Activated naive CD4-positive, alpha-beta T cell treated with anti-CD3 and anti-CD28 coated beads, Interleukin-2, amount 50 U/mL, for 24 hours (primary cell): Measurements from ENCODE around the gene XPNPEP2.
"Not testable (repeated sequence)": the region's sequence is repeated elsewhere in the genome, so short reads cannot be mapped to it uniquely, and the experiment has no call there.

ENCODE experiments used
- H3K27ac Mint-ChIP-seq: one replicate; pipeline ENCODE4 v1.8.0; 2021; ENCODE audit warnings: mild to moderate bottlenecking, mixed read lengths
- H3K27me3 Mint-ChIP-seq: one replicate; pipeline ENCODE4 v1.8.0; 2021; ENCODE audit warnings: mixed read lengths
- H3K36me3 Mint-ChIP-seq: one replicate; pipeline ENCODE4 v1.8.0; 2021; ENCODE audit warnings: mixed read lengths
- H3K4me1 Mint-ChIP-seq: one replicate; pipeline ENCODE4 v1.8.0; 2021; ENCODE audit warnings: mixed read lengths
- H3K4me3 Mint-ChIP-seq: one replicate; pipeline ENCODE4 v1.8.0; 2021; ENCODE audit warnings: mild to moderate bottlenecking, mixed read lengths
- H3K9me3 Mint-ChIP-seq: one replicate; pipeline ENCODE4 v1.8.0; 2021; ENCODE audit warnings: mixed read lengths

The XPNPEP2 gene

DNA sequence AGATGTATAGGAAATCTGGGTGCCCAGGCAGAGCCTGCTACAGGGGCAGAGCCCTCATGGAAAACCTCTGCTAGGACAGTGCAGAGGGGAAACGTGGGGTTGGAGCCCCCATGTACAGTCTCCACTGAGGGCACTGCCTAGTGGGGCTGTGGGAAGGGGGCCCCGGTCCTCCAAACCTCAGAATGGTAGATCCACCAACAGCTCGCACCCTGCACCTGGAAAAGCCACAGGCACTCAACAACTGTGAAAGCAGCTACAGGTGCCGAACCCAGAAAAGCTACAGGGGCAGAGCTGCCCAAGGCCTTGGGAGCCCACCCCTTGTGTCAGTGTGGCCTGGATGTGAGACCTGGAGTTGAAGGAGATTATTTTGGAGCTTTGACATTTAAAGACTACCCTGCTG, 5.4 kb upstream of the XPNPEP2 start:
- peaks cover 48% of the 10 kb centered on the region for H3K4me1 Mint-ChIP-seq
- no peak overlapping the region for H3K4me3 Mint-ChIP-seq

DNA sequence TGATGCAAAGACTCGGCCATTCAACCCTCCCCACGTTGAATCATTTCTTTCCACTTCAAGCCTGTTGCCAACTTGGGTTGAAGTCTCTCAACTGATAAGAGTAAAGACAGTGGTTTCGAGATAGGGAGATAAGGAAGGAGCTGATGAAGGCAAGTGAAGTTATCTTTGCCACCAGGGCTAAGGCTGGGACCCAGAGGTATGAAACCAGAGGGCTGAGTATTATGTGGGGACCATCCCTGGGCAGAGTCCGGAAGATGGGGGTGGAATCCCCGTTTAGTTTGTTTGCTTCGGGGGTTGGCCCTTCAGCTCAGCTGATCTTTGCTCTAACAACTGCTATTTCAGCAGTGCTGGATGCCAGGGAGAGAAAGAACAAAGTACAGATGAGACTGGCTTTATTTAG, 2.3 kb upstream of the XPNPEP2 start:
- Mint-ChIP-seq H3K27ac (no peak overlapping the region), H3K27me3 (no peaks in the 10 kb centered on the region), H3K36me3 (peaks cover 1% of the 10 kb centered on the region), H3K9me3 (no peaks in the 10 kb centered on the region), H3K4me3 (no peak overlapping the region), H3K4me1 (peaks cover 30% of the 10 kb centered on the region)

More for the DNA sequence above, 5.4 kb upstream of the XPNPEP2 start:
- Mint-ChIP-seq H3K36me3 (peaks cover 1% of the 10 kb centered on the region), H3K27me3 (no peaks in the 10 kb centered on the region), H3K27ac (no peak overlapping the region), H3K9me3 (no peaks in the 10 kb centered on the region)

- H3K4me3 Mint-ChIP-seq: no peak overlapping the region
- H3K4me1 Mint-ChIP-seq: peaks cover 31% of the 10 kb centered on the region
- peaks cover 1% of the 10 kb centered on the region for H3K36me3 Mint-ChIP-seq
- H3K27me3 Mint-ChIP-seq: no peaks in the 10 kb centered on the region
- H3K9me3 Mint-ChIP-seq: no peaks in the 10 kb centered on the region
- peak overlapping the region; percentile 2 for H3K27ac Mint-ChIP-seq
Measured at GRCh38 chrX:129737916-129738315, 863 bp upstream of the XPNPEP2 start.

DNA sequence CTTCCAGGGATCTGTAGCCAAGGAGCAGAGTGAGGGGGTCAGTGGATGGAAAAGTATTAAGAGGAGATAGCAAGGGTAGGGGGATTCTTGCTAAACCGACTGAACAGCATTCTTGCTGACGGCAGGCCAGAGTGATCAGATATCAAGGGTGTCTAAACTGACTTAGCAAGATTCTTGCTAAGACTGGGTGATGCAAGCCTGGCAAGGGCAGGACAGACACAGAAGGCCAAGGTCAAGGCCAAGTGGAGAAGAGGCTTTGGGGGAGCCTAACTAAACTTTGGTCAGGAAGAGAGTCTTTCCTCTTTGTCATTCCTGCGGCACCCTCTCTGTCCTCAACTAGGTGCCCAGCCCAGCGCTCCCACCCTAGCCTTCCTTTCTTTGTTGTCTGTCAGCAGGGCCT, 799 bp downstream of the XPNPEP2 start:
- no peaks in the 10 kb centered on the region for H3K36me3 Mint-ChIP-seq
- peaks cover 48% of the 10 kb centered on the region for H3K4me1 Mint-ChIP-seq
- H3K4me3 Mint-ChIP-seq: no peak overlapping the region
- no peaks in the 10 kb centered on the region for H3K9me3 Mint-ChIP-seq
- H3K27ac Mint-ChIP-seq: peak overlapping the region; percentile 9
- no peaks in the 10 kb centered on the region for H3K27me3 Mint-ChIP-seq

DNA sequence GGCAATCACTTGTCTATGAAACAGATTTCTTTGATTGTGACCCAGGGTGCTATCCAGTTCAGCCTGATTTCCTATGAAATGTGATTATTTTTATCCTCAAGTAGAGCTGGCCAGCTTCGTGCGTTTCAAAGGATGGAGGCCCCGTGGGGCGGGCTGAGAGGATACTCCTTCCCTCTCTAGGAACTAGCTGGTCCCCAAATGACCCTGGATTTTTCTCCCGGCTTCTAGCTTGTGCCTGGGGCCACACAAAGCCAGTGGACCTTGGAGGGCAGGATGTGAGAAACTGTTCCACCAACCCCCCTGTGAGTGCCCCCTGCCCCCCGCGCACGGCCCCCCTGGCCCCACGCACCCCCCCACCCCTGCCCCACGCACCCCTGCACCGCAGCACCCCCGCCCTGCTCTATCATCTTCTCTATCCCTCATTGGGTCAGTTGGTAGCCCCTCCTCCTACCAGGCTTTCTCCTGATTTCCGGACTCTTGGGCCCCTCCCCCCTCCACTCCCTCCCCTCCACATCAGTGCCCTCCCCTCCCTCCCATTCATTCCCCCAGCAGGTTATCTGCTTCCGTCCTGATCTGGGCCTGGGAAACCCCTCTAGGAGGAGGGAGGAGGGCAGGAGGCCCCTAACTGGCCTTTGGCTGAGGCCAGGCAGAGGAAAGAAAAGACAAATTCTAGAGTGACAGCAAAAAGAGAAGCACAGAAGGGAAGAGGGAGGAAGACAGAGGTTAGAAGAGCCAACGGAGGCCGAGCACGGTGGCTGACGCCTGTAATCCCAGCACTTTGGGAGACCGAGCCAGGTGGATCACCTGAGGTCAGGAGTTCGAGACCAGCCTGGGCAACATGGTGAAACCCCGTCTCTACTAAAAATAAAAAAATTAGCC, 3.3 kb downstream of the XPNPEP2 start:
- H3K4me3 Mint-ChIP-seq: no peak overlapping the region
- H3K4me1 Mint-ChIP-seq: peaks cover 55% of the 10 kb centered on the region

GRCh38 chrX:129742759-129743152, 4.0 kb downstream of the XPNPEP2 start:
- H3K27ac Mint-ChIP-seq, H3K9me3 Mint-ChIP-seq, H3K4me3 Mint-ChIP-seq, H3K27me3 Mint-ChIP-seq, H3K36me3 Mint-ChIP-seq: not testable (repeated sequence)
- H3K4me1 Mint-ChIP-seq: peaks cover 56% of the 10 kb centered on the region

More for the DNA sequence above, 3.3 kb downstream of the XPNPEP2 start:
- H3K9me3 Mint-ChIP-seq: no peaks in the 10 kb centered on the region
- H3K27me3 Mint-ChIP-seq: no peaks in the 10 kb centered on the region
- H3K36me3 Mint-ChIP-seq: no peaks in the 10 kb centered on the region
- H3K27ac Mint-ChIP-seq: no peak overlapping the region

DNA sequence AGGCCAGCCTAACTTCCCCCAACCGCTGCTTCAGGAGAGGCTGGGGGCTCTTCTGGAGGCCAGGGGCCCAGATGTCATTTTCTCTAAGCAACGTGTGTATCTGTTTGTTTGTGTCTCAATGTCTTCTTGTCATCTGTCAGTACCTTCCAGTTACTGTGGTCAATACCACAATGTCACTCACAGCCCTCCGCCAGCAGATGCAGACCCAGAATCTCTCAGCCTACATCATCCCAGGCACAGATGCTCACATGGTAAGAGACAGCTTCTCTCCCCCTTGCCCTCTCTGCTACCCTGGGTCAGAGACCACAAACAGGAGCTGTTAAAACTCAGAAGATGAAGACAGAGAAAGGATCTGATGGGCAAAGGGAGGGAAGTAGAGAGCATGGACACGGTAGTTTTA, 5.0 kb downstream of the XPNPEP2 start:
- peaks cover 52% of the 10 kb centered on the region for H3K4me1 Mint-ChIP-seq
- H3K9me3 Mint-ChIP-seq: no peaks in the 10 kb centered on the region
- no peaks in the 10 kb centered on the region for H3K36me3 Mint-ChIP-seq
- H3K27me3 Mint-ChIP-seq: no peaks in the 10 kb centered on the region
- H3K27ac Mint-ChIP-seq: no peak overlapping the region
- no peak overlapping the region for H3K4me3 Mint-ChIP-seq

DNA sequence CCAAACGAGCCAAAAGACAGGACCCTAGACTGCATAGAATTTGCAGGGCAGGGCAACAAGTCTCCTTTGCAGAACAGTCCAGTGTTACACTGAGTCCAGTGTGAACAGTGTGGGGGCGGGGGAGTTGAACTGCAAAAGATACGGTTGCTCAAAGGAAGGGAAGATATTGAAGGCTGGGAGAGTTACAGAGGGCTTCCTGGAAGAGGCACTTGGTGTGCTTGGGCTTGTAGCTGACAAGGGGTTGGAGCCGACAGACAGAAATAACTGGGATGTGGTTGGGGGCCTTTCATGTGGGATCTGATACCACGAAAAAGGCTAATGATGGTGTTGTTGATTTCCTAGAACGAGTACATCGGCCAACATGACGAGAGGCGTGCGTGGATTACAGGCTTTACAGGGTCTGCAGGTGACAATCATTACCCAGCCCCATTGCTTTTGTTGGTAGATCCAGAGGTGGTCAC, 6.1 kb downstream of the XPNPEP2 start:
- no peak overlapping the region for H3K27ac Mint-ChIP-seq
- no peak overlapping the region for H3K4me3 Mint-ChIP-seq
- no peaks in the 10 kb centered on the region for H3K9me3 Mint-ChIP-seq
- no peaks in the 10 kb centered on the region for H3K36me3 Mint-ChIP-seq
- H3K4me1 Mint-ChIP-seq: peaks cover 52% of the 10 kb centered on the region
- no peaks in the 10 kb centered on the region for H3K27me3 Mint-ChIP-seq

- H3K27ac Mint-ChIP-seq: no peak overlapping the region
- H3K36me3 Mint-ChIP-seq: no peaks in the 10 kb centered on the region
- H3K27me3 Mint-ChIP-seq: no peaks in the 10 kb centered on the region
- peaks cover 48% of the 10 kb centered on the region for H3K4me1 Mint-ChIP-seq
- no peak overlapping the region for H3K4me3 Mint-ChIP-seq
- no peaks in the 10 kb centered on the region for H3K9me3 Mint-ChIP-seq
Measured at GRCh38 chrX:129746557-129747470, 8.0 kb downstream of the XPNPEP2 start.

GRCh38 chrX:129747533-129747932, 8.8 kb downstream of the XPNPEP2 start:
- Mint-ChIP-seq H3K4me3 (no peak overlapping the region), H3K4me1 (peaks cover 45% of the 10 kb centered on the region), H3K9me3 (no peaks in the 10 kb centered on the region), H3K27me3 (no peaks in the 10 kb centered on the region), H3K27ac (no peak overlapping the region), H3K36me3 (no peaks in the 10 kb centered on the region)

GRCh38 chrX:129748305-129748704, 9.5 kb downstream of the XPNPEP2 start:
- Mint-ChIP-seq H3K27ac (no peak overlapping the region), H3K27me3 (no peaks in the 10 kb centered on the region), H3K4me3 (no peak overlapping the region), H3K9me3 (no peaks in the 10 kb centered on the region), H3K4me1 (peaks cover 40% of the 10 kb centered on the region), H3K36me3 (no peaks in the 10 kb centered on the region)

- no peak overlapping the region for H3K4me3 Mint-ChIP-seq
- no peak overlapping the region for H3K27ac Mint-ChIP-seq
- H3K27me3 Mint-ChIP-seq: no peaks in the 10 kb centered on the region
- H3K4me1 Mint-ChIP-seq: peaks cover 38% of the 10 kb centered on the region
- H3K36me3 Mint-ChIP-seq: no peaks in the 10 kb centered on the region
- no peaks in the 10 kb centered on the region for H3K9me3 Mint-ChIP-seq
Measured at GRCh38 chrX:129749069-129749468, 10.3 kb downstream of the XPNPEP2 start.

GRCh38 chrX:129750971-129751370, 12.2 kb downstream of the XPNPEP2 start:
- H3K4me1 Mint-ChIP-seq: peaks cover 36% of the 10 kb centered on the region
- no peak overlapping the region for H3K4me3 Mint-ChIP-seq
- H3K27me3 Mint-ChIP-seq: no peaks in the 10 kb centered on the region
- no peak overlapping the region for H3K27ac Mint-ChIP-seq
- H3K36me3 Mint-ChIP-seq: no peaks in the 10 kb centered on the region
- no peaks in the 10 kb centered on the region for H3K9me3 Mint-ChIP-seq

DNA sequence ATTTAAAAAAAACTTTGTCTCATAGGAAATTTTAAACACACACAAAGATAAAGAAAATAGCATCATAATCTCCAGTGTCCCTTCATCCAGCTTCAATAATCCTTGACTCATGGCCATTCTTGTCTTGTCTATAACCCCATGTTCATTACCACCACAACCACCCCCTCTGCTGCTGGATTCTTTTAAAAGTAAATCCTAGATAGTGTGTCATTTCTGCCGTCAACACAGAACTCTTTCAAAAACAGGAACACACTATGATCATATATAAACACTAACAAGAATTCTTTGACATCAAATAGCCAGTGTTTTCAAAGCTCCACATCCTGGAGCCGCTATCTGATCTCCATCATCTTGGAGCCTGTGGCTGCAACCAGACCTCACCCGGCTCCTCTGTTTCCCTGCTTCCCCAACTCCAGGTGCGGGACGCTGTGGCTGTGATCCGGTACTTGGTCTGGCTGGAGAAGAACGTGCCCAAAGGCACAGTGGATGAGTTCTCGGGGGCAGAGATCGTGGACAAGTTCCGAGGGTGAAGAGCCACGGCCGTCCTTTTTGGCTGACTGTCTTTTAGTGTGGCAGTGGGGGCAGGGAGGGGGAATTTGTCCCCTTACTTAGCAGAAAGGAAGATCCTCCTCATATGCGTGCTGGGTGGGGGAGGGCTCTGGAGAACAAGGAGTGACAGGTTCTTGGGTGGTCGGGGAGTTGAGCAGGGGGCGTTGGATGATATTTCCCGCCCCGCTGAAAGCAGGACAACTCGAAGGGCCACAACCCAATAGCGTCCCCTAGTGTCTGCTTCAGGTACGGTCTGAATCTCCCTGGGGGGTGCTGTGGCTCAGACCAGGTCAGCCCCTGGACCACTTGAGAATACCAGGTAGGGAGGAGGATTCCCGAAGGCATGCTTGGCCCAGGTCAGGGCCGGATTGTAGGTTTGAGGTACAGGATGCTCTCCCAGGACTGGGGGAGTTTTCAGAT, 15.6 kb downstream of the XPNPEP2 start:
- Mint-ChIP-seq H3K27ac (no peak overlapping the region), H3K36me3 (no peaks in the 10 kb centered on the region), H3K27me3 (no peaks in the 10 kb centered on the region), H3K4me3 (no peak overlapping the region), H3K9me3 (no peaks in the 10 kb centered on the region), H3K4me1 (peaks cover 52% of the 10 kb centered on the region)
